Endothelial cell of umbilical vein (primary cell): Measurements from ENCODE around the gene URI1. TPM values are rescaled to one million over a fixed set of nuclear protein-coding genes. Genes with fewer than 3 reads are reported as not detected.

Experiments used
- BruUV-seq: library from RNA; stranded (reverse); fragments of 400-500 nt; replicated peaks from 2 replicates; lab custom pipeline; 2021; lab: Mats Ljungman, UMichigan
- CTCF ChIA-PET: fragments of 300-600, 350-600 bp; sonication (Branson Sonifier 250); formaldehyde crosslinking; loops from one replicate; lab custom pipeline; 2021; ENCODE audit warnings: antibody characterized with exemption, inconsistent platforms; lab: Charles Lee
- POLR2A ChIA-PET: fragments of 300-600, 350-600 bp; sonication (Branson Sonifier 250); formaldehyde crosslinking; loops from one replicate; lab custom pipeline; 2021; ENCODE audit warnings: antibody characterized with exemption, inconsistent platforms; lab: Charles Lee
- DNase-seq: peaks from one replicate; pipeline ENCODE4 v3.0.0-alpha.2; 2011; ENCODE audit warnings: low read depth, low spot score
- FAIRE-seq: peaks from 2 replicates; lab custom pipeline; 2011; peaks lifted over from hg19 to GRCh38; lab: Jason Lieb, UNC
- H2AFZ ChIP-seq: 2 replicates; pipeline ENCODE4 v1.6.0; 2012; ENCODE audit warnings: low read depth, low read length, control low read depth, inconsistent platforms
- H3K27ac ChIP-seq: 2 replicates; pipeline ENCODE4 v1.5.1; 2011; ENCODE audit warnings: low read depth, mild to moderate bottlenecking, control low read depth, low read length, moderate library complexity; ENCODE audit not compliant: insufficient read depth
- H3K27me3 ChIP-seq, 2 experiments: 2 replicates each; pipeline versions ENCODE4 v1.6.0 to v1.6.1; 2011; ENCODE audit warnings: low read length in 2 of 2, mixed read lengths in 1 of 2; ENCODE audit not compliant: control insufficient read depth in 2 of 2, insufficient read depth in 2 of 2
- H3K36me3 ChIP-seq, 2 experiments: 2 replicates in 1 of 2; 3 replicates in 1 of 2; pipeline ENCODE4 v1.5.1; 2011; ENCODE audit warnings: low read length in 2 of 2, mild to moderate bottlenecking in 1 of 2, moderate library complexity in 1 of 2; ENCODE audit not compliant: control insufficient read depth in 2 of 2, insufficient read depth in 2 of 2; ENCODE audit errors: extremely low read depth in 1 of 2
- H3K4me1 ChIP-seq: 3 replicates; pipeline ENCODE4 v1.5.1; 2011; ENCODE audit warnings: mild to moderate bottlenecking, low read length; ENCODE audit not compliant: control insufficient read depth, insufficient read depth; ENCODE audit errors: extremely low read depth
- H3K4me2 ChIP-seq: 2 replicates; pipeline ENCODE4 v1.6.1; 2011; ENCODE audit warnings: low read length, control low read depth, mixed read lengths; ENCODE audit not compliant: insufficient read depth
- H3K4me3 ChIP-seq, 3 experiments: fragments of 200-600 bp in 1 of 3; sonication (generic), shearing (Covaris generic) in 1 of 3; replicated peaks in 1 of 3; 2 replicates each; pipeline ENCODE4 v1.5.1; 2011 to 2016; ENCODE audit warnings: control low read depth in 3 of 3, low read length in 3 of 3, mild to moderate bottlenecking in 2 of 3, inconsistent platforms in 1 of 3, low read depth in 1 of 3, moderate library complexity in 1 of 3; ENCODE audit not compliant: insufficient read depth in 1 of 3
- H3K79me2 ChIP-seq: 2 replicates; pipeline ENCODE4 v1.6.0; 2012; ENCODE audit warnings: low read length, inconsistent platforms; ENCODE audit not compliant: control insufficient read depth, insufficient read depth
- H3K9ac ChIP-seq: replicated peaks from 2 replicates; pipeline ENCODE3; 2011; ENCODE audit warnings: low read length, control low read depth; ENCODE audit not compliant: insufficient read depth; ENCODE audit errors: extremely low read depth
- H3K9me1 ChIP-seq: replicated peaks from 3 replicates; pipeline ENCODE4 v1.6.0; 2011; ENCODE audit warnings: mild to moderate bottlenecking, low read length; ENCODE audit not compliant: control insufficient read depth, insufficient read depth; ENCODE audit errors: extremely low read depth
- H3K9me3 ChIP-seq: replicated peaks from 2 replicates; pipeline ENCODE4 v1.5.1; 2012; ENCODE audit warnings: low read length, inconsistent platforms; ENCODE audit not compliant: control insufficient read depth, insufficient read depth
- H4K20me1 ChIP-seq: replicated peaks from 2 replicates; pipeline ENCODE3; 2011; ENCODE audit warnings: mild to moderate bottlenecking, low read length; ENCODE audit not compliant: control insufficient read depth, insufficient read depth; ENCODE audit errors: extremely low read depth
- CTCF ChIP-seq, 2 donors: IDR thresholded peaks; 1 replicate in 1 of 2; 2 replicates in 1 of 2; pipeline ENCODE4 v1.5.1; 2011; ENCODE audit warnings: low read length in 2 of 2, mild to moderate bottlenecking in 2 of 2, moderate library complexity in 2 of 2, control low read depth in 1 of 2, inconsistent platforms in 1 of 2, low read depth in 1 of 2; ENCODE audit not compliant: insufficient read depth in 1 of 2; ENCODE audit errors: extremely low read depth in 1 of 2
- EZH2 ChIP-seq: IDR thresholded peaks from 2 replicates; pipeline ENCODE4 v1.6.1; 2012; ENCODE audit warnings: borderline replicate concordance, low read depth, mild to moderate bottlenecking, moderate library complexity, low read length, inconsistent platforms; ENCODE audit not compliant: severe bottlenecking
- FOS ChIP-seq: IDR thresholded peaks from 2 replicates; pipeline ENCODE4 v1.6.1; 2011; ENCODE audit warnings: mild to moderate bottlenecking, low read length, moderate library complexity, borderline replicate concordance; ENCODE audit not compliant: insufficient read depth
- GATA2 ChIP-seq: IDR thresholded peaks from 2 replicates; pipeline ENCODE4 v1.7.0; 2011; ENCODE audit warnings: low read depth, mild to moderate bottlenecking, moderate library complexity, mixed read lengths, low read length; ENCODE audit not compliant: insufficient read length, insufficient read depth
- JUN ChIP-seq: IDR thresholded peaks from 2 replicates; pipeline ENCODE4 v1.6.1; 2011; ENCODE audit warnings: borderline replicate concordance, low read depth; ENCODE audit not compliant: insufficient read length, insufficient read depth
- MAX ChIP-seq: IDR thresholded peaks from 2 replicates; pipeline ENCODE4 v1.6.1; 2011; ENCODE audit not compliant: insufficient read depth, insufficient read length
- MYC ChIP-seq: IDR thresholded peaks from one replicate; pipeline ENCODE4 v1.6.1; 2011; ENCODE audit warnings: mild to moderate bottlenecking, low read depth, low read length
- POLR2A ChIP-seq: IDR thresholded peaks from 2 replicates; pipeline ENCODE4 v1.6.1; 2012; ENCODE audit warnings: low read depth, mild to moderate bottlenecking, control low read depth, low read length
- POLR2AphosphoS5 ChIP-seq: IDR thresholded peaks from 2 replicates; pipeline ENCODE4 v1.6.1; 2012; ENCODE audit warnings: low read depth, mild to moderate bottlenecking, control low read depth, low read length, moderate library complexity; ENCODE audit not compliant: insufficient read depth
- dilution Hi-C: fragments of 300-500 bp; cut with MboI; formaldehyde crosslinking; loops from one replicate; pipeline ENCODE4 v1.15.0; 2019; ENCODE audit warnings: low sequenced_read_pairs; ENCODE audit not compliant: extremely low pct_ligation_motif_present
- intact Hi-C: fragments of 100-400 bp; cut with micrococcal nuclease; formaldehyde crosslinking; loops from one replicate; pipeline ENCODE4 v1.10.0; 2022
- polyA plus RNA-seq, 4 experiments: library from polyadenylated mRNA; depleted of rRNA in 3 of 4; stranded (reverse) in 3 of 4; unstranded in 1 of 4; fragments of >200 nt; gene quantifications; 2 replicates each; pipeline versions ENCODE4 v1.2.1 to v1.2.3, GENCODE V29; 2011 to 2012; ENCODE audit warnings: missing spikeins in 1 of 4
- total RNA-seq: library from RNA; stranded (reverse); gene quantifications from 2 replicates; pipeline ENCODE4 v1.2.3, GENCODE V29; 2021

URI1 gene
- total and polyA plus RNA-seq, 2 donors (not counting 3 experiments of a cell fraction or from before 2014, with no cell fraction given) = 12.8 to 28.9 TPM

- H3K4me1 ChIP-seq = peaks cover 3% of the 10 kb centered on the region
- no peaks in the 10 kb centered on the region for H3K9me1 ChIP-seq
- POLR2A ChIA-PET = no interaction called here
- H4K20me1 ChIP-seq = no peaks in the 10 kb centered on the region
- H3K9me3 ChIP-seq = no peaks in the 10 kb centered on the region
- FAIRE-seq = no peak
- DNase-seq = no peak
- no peak overlapping the region for H3K27ac ChIP-seq
- CTCF ChIA-PET = no interaction called here
- no peaks in the 10 kb centered on the region for H3K79me2 ChIP-seq
- TF ChIP-seq GATA2 (no peak), POLR2AphosphoS5 (no peak), FOS (no peak), MYC (no peak)
- BruUV-seq = no TSS peak
- dilution Hi-C loops (no loop called here), intact Hi-C loops (no loop called here)
- H3K36me3 ChIP-seq = no peaks in the 10 kb centered on the region
- H3K27me3 ChIP-seq = no peaks in the 10 kb centered on the region
- H3K4me3 ChIP-seq = no peak overlapping the region
- no peak overlapping the region for H3K4me2 ChIP-seq
- no peak overlapping the region for H3K9ac ChIP-seq
- H2AFZ ChIP-seq = no peak overlapping the region
Observed at GRCh38 chr19:30034321-30034720, 92.3 kb downstream of the URI1 start.

- Histone ChIP-seq H3K9me3 (no peaks in the 10 kb centered on the region), H3K9ac (no peak overlapping the region), H3K4me1 (no peaks in the 10 kb centered on the region), H3K4me2 (no peak overlapping the region), H3K36me3 (no peaks in the 10 kb centered on the region), H2AFZ (no peak overlapping the region), H4K20me1 (no peaks in the 10 kb centered on the region), H3K9me1 (no peaks in the 10 kb centered on the region), H3K27me3 (no peaks in the 10 kb centered on the region), H3K4me3 (no peak overlapping the region), H3K79me2 (no peaks in the 10 kb centered on the region), H3K27ac (no peak overlapping the region)
- dilution Hi-C loops (no loop called here), intact Hi-C loops (no loop called here)
- ChIA-PET CTCF (no interaction called here), POLR2A (no interaction called here)
- FAIRE-seq (no peak), DNase-seq (no peak)
- no peak for TF ChIP-seq MYC
- TF ChIP-seq EZH2 = no peak
- no peak for TF ChIP-seq FOS
- TF ChIP-seq CTCF (IDR thresholded peaks at IDR 0.05; ENCODE audit: extremely low read depth in 1 of 2, insufficient read depth in 1 of 2, low read depth in 1 of 2, low read length in 2 of 2) = no peak
- TF ChIP-seq MAX = no peak
- TF ChIP-seq JUN = no peak
- TF ChIP-seq POLR2AphosphoS5 = no peak
- TF ChIP-seq GATA2 = no peak
- no peak for TF ChIP-seq POLR2A
- BruUV-seq = no TSS peak
Observed at GRCh38 chr19:30036154-30037129, 94.4 kb downstream of the URI1 start.
